CD14-positive monocyte (primary cell): ENCODE measurements around the gene SRSF6. TPM values are rescaled to one million over a fixed set of nuclear protein-coding genes. Genes with fewer than 3 reads are reported as not detected.

ENCODE experiments used
- DNase-seq, 3 donors: peaks; one replicate each; pipeline ENCODE4 v3.0.0-alpha.2; 2011 to 2022
- H2AFZ ChIP-seq: 2 replicates; pipeline ENCODE4 v1.6.0; 2012; ENCODE audit warnings: mild to moderate bottlenecking, low read depth, low read length, inconsistent platforms; ENCODE audit not compliant: insufficient read depth, poor library complexity, severe bottlenecking
- H3K27ac ChIP-seq, 2 donors: 1 replicate in 1 of 2; 2 replicates in 1 of 2; pipeline ENCODE4 v1.5.1; 2012 to 2013; ENCODE audit warnings: low read length in 2 of 2, control low read depth in 1 of 2, inconsistent platforms in 1 of 2, low read depth in 1 of 2, mild to moderate bottlenecking in 1 of 2
- H3K27me3 ChIP-seq, 2 donors: one replicate each; pipeline versions ENCODE4 v1.6.0 to v1.6.1; 2011 to 2013; ENCODE audit warnings: low read length in 2 of 2; ENCODE audit not compliant: control insufficient read depth in 2 of 2, insufficient read depth in 2 of 2
- H3K36me3 ChIP-seq, 2 donors: replicated peaks in 1 of 2; 1 replicate in 1 of 2; 2 replicates in 1 of 2; pipeline versions ENCODE4 v1.5.1 to v1.6.1; 2012 to 2013; ENCODE audit warnings: low read length in 2 of 2, control low read depth in 1 of 2, inconsistent platforms in 1 of 2, mild to moderate bottlenecking in 1 of 2; ENCODE audit not compliant: insufficient read depth in 2 of 2, control insufficient read depth in 1 of 2
- H3K4me1 ChIP-seq, 2 donors: 1 replicate in 1 of 2; 2 replicates in 1 of 2; pipeline versions ENCODE4 v1.5.1 to v1.6.1; 2012 to 2013; ENCODE audit warnings: low read length in 2 of 2, control low read depth in 1 of 2, inconsistent platforms in 1 of 2, mild to moderate bottlenecking in 1 of 2, moderate library complexity in 1 of 2; ENCODE audit not compliant: insufficient read depth in 2 of 2, control insufficient read depth in 1 of 2
- H3K4me2 ChIP-seq: replicated peaks from 2 replicates; pipeline ENCODE3; 2012; ENCODE audit warnings: low read length, moderate library complexity, mild to moderate bottlenecking; ENCODE audit not compliant: poor library complexity, severe bottlenecking; ENCODE audit errors: extremely low read depth
- H3K4me3 ChIP-seq, 3 experiments: fragments of 200-600 bp in 1 of 3; sonication (generic) in 1 of 3; replicated peaks in 1 of 3; 1 replicate in 2 of 3; 2 replicates in 1 of 3; pipeline ENCODE4 v1.5.1; 2011 to 2013; ENCODE audit warnings: low read length in 3 of 3, mild to moderate bottlenecking in 3 of 3, control low read depth in 2 of 3, low read depth in 2 of 3, inconsistent platforms in 1 of 3, moderate library complexity in 1 of 3
- H3K79me2 ChIP-seq: 2 replicates; pipeline ENCODE4 v1.6.0; 2012; ENCODE audit warnings: mild to moderate bottlenecking, control low read depth, inconsistent platforms, low read length, moderate library complexity; ENCODE audit not compliant: insufficient read depth
- H3K9ac ChIP-seq: 2 replicates; pipeline ENCODE4 v1.6.0; 2017; ENCODE audit warnings: low read length, mild to moderate bottlenecking; ENCODE audit not compliant: insufficient read depth, poor library complexity, severe bottlenecking
- H3K9me3 ChIP-seq, 2 donors: replicated peaks in 1 of 2; 1 replicate in 1 of 2; 2 replicates in 1 of 2; pipeline versions ENCODE4 v1.5.1 to v1.6.1; 2012 to 2013; ENCODE audit warnings: low read length in 2 of 2, control low read depth in 1 of 2; ENCODE audit not compliant: control insufficient read depth in 1 of 2, insufficient read depth in 1 of 2
- H4K20me1 ChIP-seq: 2 replicates; pipeline ENCODE4 v1.6.0; 2012; ENCODE audit warnings: mild to moderate bottlenecking, low read length, control low read depth, moderate library complexity; ENCODE audit not compliant: insufficient read depth
- H3K27ac Mint-ChIP-seq, 7 donors: one replicate each; pipeline ENCODE4 v1.8.0; 2020; ENCODE audit warnings: mild to moderate bottlenecking in 7 of 7, mixed read lengths in 7 of 7, moderate library complexity in 6 of 7, inconsistent platforms in 2 of 7
- H3K27me3 Mint-ChIP-seq, 3 donors: one replicate each; pipeline ENCODE4 v1.8.0; 2021 to 2022; ENCODE audit warnings: low read depth in 3 of 3, mild to moderate bottlenecking in 3 of 3, mixed read lengths in 3 of 3, moderate library complexity in 3 of 3, inconsistent platforms in 1 of 3
- H3K36me3 Mint-ChIP-seq, 2 donors: one replicate each; pipeline ENCODE4 v1.8.0; 2020; ENCODE audit warnings: mixed read lengths in 2 of 2, inconsistent platforms in 1 of 2, mild to moderate bottlenecking in 1 of 2
- H3K4me1 Mint-ChIP-seq: one replicate; pipeline ENCODE4 v1.8.0; 2020; ENCODE audit warnings: mild to moderate bottlenecking, mixed read lengths
- H3K4me3 Mint-ChIP-seq, 2 donors: one replicate each; pipeline ENCODE4 v1.8.0; 2020; ENCODE audit warnings: mild to moderate bottlenecking in 2 of 2, mixed read lengths in 2 of 2, moderate library complexity in 1 of 2
- H3K9me3 Mint-ChIP-seq, 7 donors: one replicate each; pipeline ENCODE4 v1.8.0; 2020 to 2022; ENCODE audit warnings: mixed read lengths in 7 of 7, mild to moderate bottlenecking in 6 of 7, moderate library complexity in 6 of 7, inconsistent platforms in 2 of 7
- WGBS: methylation state at CpG from one replicate; pipeline ENCODE4 v1.1.5; 2013; ENCODE audit warnings: missing lambda C conversion rate; ENCODE audit not compliant: insufficient coverage; 5-methylcytosine and 5-hydroxymethylcytosine counted together
- intact Hi-C, 2 donors: fragments of 100-400 bp; cut with micrococcal nuclease; formaldehyde crosslinking; loops; one replicate each; pipeline versions ENCODE4 v1.15.0 to v1.15.1; 2023
- polyA plus RNA-seq, 3 donors: library from polyadenylated mRNA; depleted of rRNA in 1 of 3; unstranded in 2 of 3; stranded (reverse) in 1 of 3; fragments of 300-500 nt in 2 of 3; fragments of >200 nt in 1 of 3; fragmentation: Illumina TruSeq in 2 of 3; gene quantifications; 1 replicate in 2 of 3; 2 replicates in 1 of 3; pipeline ENCODE4 v1.2.3, GENCODE V29; 2012 to 2021
- TF ChIP-seq, protein P1 (sequence below): fragments of 200-600 bp; IDR thresholded peaks from one replicate; pipeline ENCODE4 v1.8.0; 2022; ENCODE audit warnings: antibody characterized with exemption, mild to moderate bottlenecking

Gene SRSF6
- polyA plus RNA-seq, 3 donors: 37.3 to 162 (median 45.5) TPM

- H3K9me3 Mint-ChIP-seq: peaks cover 0 to 7% (median 1%) of the 10 kb centered on the region in 7 donors
- H3K27ac Mint-ChIP-seq: no peak overlapping the region
- TF ChIP-seq, protein P1, sequence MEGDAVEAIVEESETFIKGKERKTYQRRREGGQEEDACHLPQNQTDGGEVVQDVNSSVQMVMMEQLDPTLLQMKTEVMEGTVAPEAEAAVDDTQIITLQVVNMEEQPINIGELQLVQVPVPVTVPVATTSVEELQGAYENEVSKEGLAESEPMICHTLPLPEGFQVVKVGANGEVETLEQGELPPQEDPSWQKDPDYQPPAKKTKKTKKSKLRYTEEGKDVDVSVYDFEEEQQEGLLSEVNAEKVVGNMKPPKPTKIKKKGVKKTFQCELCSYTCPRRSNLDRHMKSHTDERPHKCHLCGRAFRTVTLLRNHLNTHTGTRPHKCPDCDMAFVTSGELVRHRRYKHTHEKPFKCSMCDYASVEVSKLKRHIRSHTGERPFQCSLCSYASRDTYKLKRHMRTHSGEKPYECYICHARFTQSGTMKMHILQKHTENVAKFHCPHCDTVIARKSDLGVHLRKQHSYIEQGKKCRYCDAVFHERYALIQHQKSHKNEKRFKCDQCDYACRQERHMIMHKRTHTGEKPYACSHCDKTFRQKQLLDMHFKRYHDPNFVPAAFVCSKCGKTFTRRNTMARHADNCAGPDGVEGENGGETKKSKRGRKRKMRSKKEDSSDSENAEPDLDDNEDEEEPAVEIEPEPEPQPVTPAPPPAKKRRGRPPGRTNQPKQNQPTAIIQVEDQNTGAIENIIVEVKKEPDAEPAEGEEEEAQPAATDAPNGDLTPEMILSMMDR: no peak
- no peaks in the 10 kb centered on the region for H3K79me2 ChIP-seq
- H4K20me1 ChIP-seq: no peaks in the 10 kb centered on the region
- no peak overlapping the region for H3K27ac ChIP-seq
- no peaks in the 10 kb centered on the region for H3K36me3 Mint-ChIP-seq
- no peak overlapping the region for H3K4me2 ChIP-seq
- H2AFZ ChIP-seq: no peak overlapping the region
- no peaks in the 10 kb centered on the region for H3K9me3 ChIP-seq
- 88% methylated on average over 4 of the region's 5 CpGs for WGBS
- intact Hi-C loops: no loop called here
- H3K36me3 ChIP-seq: no peaks in the 10 kb centered on the region
- no peak overlapping the region for H3K4me3 Mint-ChIP-seq
- H3K4me3 ChIP-seq: no peak overlapping the region
- no peaks in the 10 kb centered on the region for H3K4me1 ChIP-seq
- H3K4me1 Mint-ChIP-seq: no peaks in the 10 kb centered on the region
- no peaks in the 10 kb centered on the region for H3K27me3 ChIP-seq
- DNase-seq: no peak
- H3K27me3 Mint-ChIP-seq: peaks cover 3 to 10% (median 7%) of the 10 kb centered on the region in 3 donors
- H3K9ac ChIP-seq: no peak overlapping the region
Measured at GRCh38 chr20:43442282-43442880, 15.3 kb upstream of the SRSF6 start.

DNA sequence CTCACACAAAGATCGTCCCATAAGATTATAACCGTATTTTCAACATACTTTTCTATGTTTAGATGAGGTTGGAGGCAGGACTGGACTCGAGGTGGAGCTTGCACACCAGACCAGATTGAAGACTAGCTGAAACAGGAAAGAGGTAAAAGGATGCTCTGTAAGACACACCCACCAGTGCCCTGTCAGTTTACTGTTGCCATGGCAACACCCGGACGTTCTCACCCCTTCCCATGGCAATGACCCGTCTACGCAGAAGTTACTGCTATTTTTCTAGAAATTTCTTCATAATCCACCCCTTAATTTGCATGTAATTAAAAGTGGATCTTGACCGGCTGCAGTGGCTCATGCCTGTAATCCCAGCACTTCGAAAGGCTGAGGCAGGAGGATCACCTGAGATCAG lies 13.6 kb upstream of the SRSF6 start:
- Mint-ChIP-seq H3K36me3 (no peaks in the 10 kb centered on the region), H3K27ac (no peak overlapping the region), H3K27me3 (peaks cover 8 to 16% (median 15%) of the 10 kb centered on the region in 3 donors), H3K4me3 (no peak overlapping the region), H3K4me1 (no peaks in the 10 kb centered on the region), H3K9me3 (peaks cover 0 to 6% (median 1%) of the 10 kb centered on the region in 7 donors)
- H3K27ac ChIP-seq: no peak overlapping the region
- WGBS: 40% methylated on average over 1 of the region's 9 CpGs
- no peak overlapping the region for H3K4me2 ChIP-seq
- no peak for DNase-seq
- no peak overlapping the region for H3K4me3 ChIP-seq
- H3K9ac ChIP-seq: no peak overlapping the region
- H3K79me2 ChIP-seq: no peaks in the 10 kb centered on the region
- H3K9me3 ChIP-seq: no peaks in the 10 kb centered on the region
- no peaks in the 10 kb centered on the region for H4K20me1 ChIP-seq
- no peaks in the 10 kb centered on the region for H3K4me1 ChIP-seq
- TF ChIP-seq, protein P1: no peak
- intact Hi-C loops: no loop called here
- H2AFZ ChIP-seq: no peak overlapping the region
- no peaks in the 10 kb centered on the region for H3K36me3 ChIP-seq
- H3K27me3 ChIP-seq: peaks cover 0 to 3% of the 10 kb centered on the region in 2 donors
